Neural crest cell (in vitro differentiated cells): ENCODE results near the gene PRDM16. TPM values are rescaled to one million over a fixed set of nuclear protein-coding genes. Genes with fewer than 3 reads are reported as not detected.

Experiments used
- DNase-seq: peaks from one replicate; pipeline ENCODE4 v3.0.0; 2021; ENCODE audit warnings: low read depth, mixed read lengths, low spot score
- H3K27ac Mint-ChIP-seq: one replicate; pipeline ENCODE4 v1.8.0; 2021; ENCODE audit warnings: mild to moderate bottlenecking, mixed read lengths; ENCODE audit not compliant: unreplicated experiment
- H3K27me3 Mint-ChIP-seq: 2 replicates; pipeline ENCODE4 v1.8.0; 2021; ENCODE audit warnings: low read depth, mild to moderate bottlenecking, mixed read lengths
- H3K36me3 Mint-ChIP-seq: 2 replicates; pipeline ENCODE4 v1.8.0; 2021; ENCODE audit warnings: low read depth, mild to moderate bottlenecking, mixed read lengths
- H3K4me1 Mint-ChIP-seq: 2 replicates; pipeline ENCODE4 v1.8.0; 2021; ENCODE audit warnings: mixed read lengths
- H3K4me3 Mint-ChIP-seq: one replicate; pipeline ENCODE4 v1.8.0; 2021; ENCODE audit warnings: mild to moderate bottlenecking, mixed read lengths
- H3K9me3 Mint-ChIP-seq: 2 replicates; pipeline ENCODE4 v1.8.0; 2021; ENCODE audit warnings: mixed read lengths
- total RNA-seq: library from RNA; stranded (reverse); gene quantifications from 2 replicates; pipeline ENCODE4 v1.2.1, GENCODE V29; 2021
- TF ChIP-seq, protein P1 (sequence below): fragments of 200-600 bp; sonication (generic); conservative IDR thresholded peaks from 2 replicates; pipeline ENCODE4 v1.5.0; 2021; ENCODE audit warnings: antibody characterized with exemption, mild to moderate bottlenecking

The PRDM16 gene
- total RNA-seq, 1 donor from 2014 or later = 11.7 TPM

DNA sequence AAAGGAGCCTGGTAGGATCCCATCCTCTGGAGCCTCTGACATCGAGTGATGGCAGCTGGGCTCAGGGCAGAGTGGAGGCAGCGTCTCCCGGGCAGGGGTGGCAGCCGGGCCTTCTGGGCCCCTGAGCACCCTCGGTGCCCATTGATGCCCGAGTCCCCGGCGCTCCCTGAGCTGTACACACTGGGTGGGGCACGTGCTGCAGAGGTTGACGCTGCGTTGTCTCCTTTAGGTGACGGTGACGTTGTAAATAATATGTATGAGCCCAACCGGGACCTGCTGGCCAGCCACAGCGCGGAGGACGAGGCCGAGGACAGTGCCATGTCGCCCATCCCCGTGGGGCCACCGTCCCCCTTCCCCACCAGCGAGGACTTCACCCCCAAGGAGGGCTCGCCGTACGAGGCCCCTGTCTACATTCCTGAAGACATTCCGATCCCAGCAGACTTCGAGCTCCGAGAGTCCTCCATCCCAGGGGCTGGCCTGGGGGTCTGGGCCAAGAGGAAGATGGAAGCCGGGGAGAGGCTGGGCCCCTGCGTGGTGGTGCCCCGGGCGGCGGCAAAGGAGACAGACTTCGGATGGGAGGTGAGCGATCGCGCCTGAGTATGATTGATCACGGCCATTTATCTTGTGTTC, 117.0 kb downstream of the PRDM16 start:
- TF ChIP-seq, protein P1, sequence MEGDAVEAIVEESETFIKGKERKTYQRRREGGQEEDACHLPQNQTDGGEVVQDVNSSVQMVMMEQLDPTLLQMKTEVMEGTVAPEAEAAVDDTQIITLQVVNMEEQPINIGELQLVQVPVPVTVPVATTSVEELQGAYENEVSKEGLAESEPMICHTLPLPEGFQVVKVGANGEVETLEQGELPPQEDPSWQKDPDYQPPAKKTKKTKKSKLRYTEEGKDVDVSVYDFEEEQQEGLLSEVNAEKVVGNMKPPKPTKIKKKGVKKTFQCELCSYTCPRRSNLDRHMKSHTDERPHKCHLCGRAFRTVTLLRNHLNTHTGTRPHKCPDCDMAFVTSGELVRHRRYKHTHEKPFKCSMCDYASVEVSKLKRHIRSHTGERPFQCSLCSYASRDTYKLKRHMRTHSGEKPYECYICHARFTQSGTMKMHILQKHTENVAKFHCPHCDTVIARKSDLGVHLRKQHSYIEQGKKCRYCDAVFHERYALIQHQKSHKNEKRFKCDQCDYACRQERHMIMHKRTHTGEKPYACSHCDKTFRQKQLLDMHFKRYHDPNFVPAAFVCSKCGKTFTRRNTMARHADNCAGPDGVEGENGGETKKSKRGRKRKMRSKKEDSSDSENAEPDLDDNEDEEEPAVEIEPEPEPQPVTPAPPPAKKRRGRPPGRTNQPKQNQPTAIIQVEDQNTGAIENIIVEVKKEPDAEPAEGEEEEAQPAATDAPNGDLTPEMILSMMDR = no peak
- Mint-ChIP-seq H3K4me3 (peak overlapping the region; percentile 76), H3K4me1 (peaks cover 71% of the 10 kb centered on the region), H3K27ac (peak overlapping the region; percentile 94), H3K27me3 (no peaks in the 10 kb centered on the region), H3K36me3 (no peaks in the 10 kb centered on the region), H3K9me3 (no peaks in the 10 kb centered on the region)
- no peak for DNase-seq

DNA sequence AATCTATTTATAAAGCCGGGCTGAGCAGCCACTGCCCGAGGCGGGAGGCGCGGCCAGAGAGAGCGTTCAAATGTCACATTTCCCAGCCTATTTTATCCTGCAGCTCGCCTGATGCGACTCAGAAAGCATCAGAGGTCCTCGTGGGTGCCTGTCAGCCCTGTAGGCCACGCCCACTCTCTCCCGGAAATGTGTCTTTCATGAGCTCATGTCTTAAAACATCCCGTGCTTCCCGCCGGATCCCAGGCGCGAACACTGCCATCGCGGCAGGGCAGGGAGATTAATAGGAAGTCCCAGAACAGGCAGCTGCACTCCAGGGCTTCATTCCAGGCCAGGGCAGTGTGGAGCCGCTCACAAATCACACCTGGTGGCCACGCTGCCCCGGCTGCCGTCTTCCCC, 117.5 kb downstream of the PRDM16 start:
- H3K27ac Mint-ChIP-seq = peak overlapping the region; percentile 94
- no peaks in the 10 kb centered on the region for H3K36me3 Mint-ChIP-seq
- peaks cover 76% of the 10 kb centered on the region for H3K4me1 Mint-ChIP-seq
- H3K27me3 Mint-ChIP-seq = no peaks in the 10 kb centered on the region
- DNase-seq = peak; percentile 57
- H3K4me3 Mint-ChIP-seq = peak overlapping the region; percentile 76
- H3K9me3 Mint-ChIP-seq = no peaks in the 10 kb centered on the region
- TF ChIP-seq, protein P1 = no peak

DNA sequence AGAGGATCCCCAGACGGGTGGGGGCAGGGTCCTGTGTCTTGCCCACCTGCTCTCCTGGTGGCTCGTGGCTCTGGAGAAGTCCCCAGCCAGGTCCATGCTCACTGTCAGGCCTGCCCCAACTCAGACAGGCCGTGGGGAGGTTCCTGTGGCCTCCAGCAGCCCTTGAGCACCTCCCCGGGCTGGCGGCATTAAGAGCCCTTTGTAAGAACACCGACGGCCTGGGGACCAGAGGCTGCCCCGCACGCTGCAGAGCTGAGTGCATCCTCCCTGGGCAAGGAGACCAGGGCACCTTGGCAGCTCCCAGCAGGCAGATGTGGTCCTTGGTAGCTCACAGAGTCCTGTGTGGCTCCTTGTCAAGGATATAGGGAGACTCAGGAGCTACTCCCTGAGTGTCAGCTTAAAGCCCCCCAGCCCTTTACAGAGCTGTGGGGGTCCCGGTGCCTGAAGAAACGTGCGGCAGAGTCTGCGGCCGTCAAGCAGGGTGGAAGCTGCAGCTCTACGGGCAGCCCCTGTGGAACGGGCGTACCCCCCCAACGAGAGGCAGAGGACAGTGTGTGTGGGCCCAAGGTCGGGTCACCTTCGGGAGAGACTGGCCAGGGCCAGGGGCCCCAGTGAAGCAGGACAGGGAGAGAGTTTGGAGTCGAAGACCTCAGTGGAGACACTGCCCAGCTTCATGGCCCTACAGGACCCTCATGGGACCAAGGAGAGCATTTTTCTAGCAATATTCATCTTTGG, 118.6 kb downstream of the PRDM16 start:
- DNase-seq = no peak
- TF ChIP-seq, protein P1 = no peak
- Mint-ChIP-seq H3K27me3 (no peaks in the 10 kb centered on the region), H3K4me3 (no peak overlapping the region), H3K4me1 (peaks cover 73% of the 10 kb centered on the region), H3K27ac (no peak overlapping the region), H3K9me3 (no peaks in the 10 kb centered on the region), H3K36me3 (no peaks in the 10 kb centered on the region)

DNA sequence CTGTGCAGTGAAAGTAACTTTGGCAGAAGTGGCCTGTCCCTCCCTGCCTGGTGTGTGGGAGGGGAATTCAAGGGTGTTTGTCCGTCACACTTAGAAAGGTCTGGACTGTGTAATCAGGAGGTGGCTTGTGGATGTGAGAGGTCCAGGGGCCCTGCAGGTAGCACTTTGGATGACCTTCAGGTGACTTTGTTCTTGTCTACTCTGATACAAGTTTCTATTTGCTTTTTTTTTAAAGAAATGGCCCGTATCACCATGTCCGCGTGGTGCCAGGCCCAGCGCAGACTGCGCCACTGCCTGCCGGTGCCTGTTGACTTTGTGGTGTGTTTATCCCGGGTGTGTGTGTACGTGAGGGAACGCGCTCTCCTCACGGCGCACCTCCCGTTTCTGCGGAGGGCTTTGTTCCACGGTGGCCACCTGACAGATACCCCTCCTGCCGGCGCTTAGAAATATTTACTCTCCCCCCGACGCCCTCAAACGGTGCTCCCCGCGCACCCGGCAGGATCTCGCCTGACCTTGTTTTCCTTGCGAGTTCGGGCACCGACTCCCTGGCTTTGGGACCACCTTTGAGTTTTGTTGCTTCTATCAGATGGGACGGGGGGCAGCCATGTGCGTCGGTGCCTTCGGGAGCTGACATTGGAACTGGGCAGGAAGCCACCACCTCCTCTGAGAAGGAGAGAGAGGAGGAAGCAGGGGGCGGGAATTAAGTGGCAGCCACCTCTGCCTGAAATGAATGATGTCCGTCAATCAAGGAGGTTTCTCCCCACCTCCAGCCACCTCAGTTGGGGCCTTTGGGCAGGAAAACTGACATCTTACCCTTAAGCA, 119.4 kb downstream of the PRDM16 start:
- H3K4me3 Mint-ChIP-seq = no peak overlapping the region
- H3K4me1 Mint-ChIP-seq = peaks cover 66% of the 10 kb centered on the region
- DNase-seq = no peak
- no peaks in the 10 kb centered on the region for H3K36me3 Mint-ChIP-seq
- H3K27me3 Mint-ChIP-seq = peaks cover 3% of the 10 kb centered on the region
- H3K27ac Mint-ChIP-seq = no peak overlapping the region
- TF ChIP-seq, protein P1 = no peak
- no peaks in the 10 kb centered on the region for H3K9me3 Mint-ChIP-seq

DNA sequence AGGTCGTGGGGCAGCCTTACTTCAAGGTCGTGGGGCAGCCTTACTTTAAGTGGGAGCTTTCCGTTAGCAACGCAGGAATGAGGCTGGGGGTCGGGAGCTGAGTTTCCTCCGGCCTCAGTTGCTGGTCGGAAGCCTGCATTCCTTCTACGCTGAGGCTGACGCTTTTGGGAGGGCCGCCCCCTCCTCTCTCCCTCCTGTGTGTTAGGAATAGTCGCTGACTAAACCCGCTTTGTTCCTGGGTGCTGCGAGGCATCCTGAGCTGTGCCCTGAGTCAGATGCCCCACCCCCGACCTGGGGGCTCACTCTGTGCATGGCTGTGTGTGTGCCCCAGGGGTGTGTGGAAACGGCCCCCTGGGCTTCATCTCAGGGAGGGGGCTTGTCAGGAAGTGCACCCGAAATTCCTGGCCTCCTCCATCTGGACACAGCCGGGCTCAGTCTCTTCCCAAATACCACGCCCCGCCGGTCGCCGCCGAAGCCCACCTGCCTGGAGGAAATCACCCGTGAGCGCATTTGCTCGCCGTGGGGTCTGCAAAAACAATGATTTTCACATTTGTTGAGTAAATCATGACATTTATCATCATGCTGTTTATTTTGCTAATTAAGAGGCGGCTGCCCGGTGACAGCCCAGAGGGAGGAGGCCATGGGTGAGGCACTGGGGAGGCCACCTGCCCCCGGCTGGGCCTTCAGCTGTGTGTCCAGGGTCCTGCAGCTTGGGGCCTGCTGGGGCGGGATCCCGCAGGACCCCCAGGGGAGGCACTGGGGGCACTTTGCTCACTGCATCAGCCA, 121.4 kb downstream of the PRDM16 start:
- TF ChIP-seq, protein P1 = no peak
- peaks cover 3% of the 10 kb centered on the region for H3K27me3 Mint-ChIP-seq
- H3K4me1 Mint-ChIP-seq = peaks cover 46% of the 10 kb centered on the region
- no peaks in the 10 kb centered on the region for H3K9me3 Mint-ChIP-seq
- no peaks in the 10 kb centered on the region for H3K36me3 Mint-ChIP-seq
- no peak for DNase-seq
- H3K27ac Mint-ChIP-seq = no peak overlapping the region
- H3K4me3 Mint-ChIP-seq = no peak overlapping the region
